Caco-2 (cell line): Measurements from ENCODE around the gene RRP12. TPM values are rescaled to one million over a fixed set of nuclear protein-coding genes. Genes with fewer than 3 reads are reported as not detected.

Source experiments
- BruUV-seq: library from RNA; stranded (reverse); fragments of 400-500 nt; replicated peaks from 2 replicates; lab custom pipeline; 2021; lab: Mats Ljungman, UMichigan
- CTCF ChIA-PET: fragments of 300-600 bp; sonication (Branson Sonifier 250); formaldehyde crosslinking; loops from one replicate; lab custom pipeline; 2022; ENCODE audit warnings: antibody characterized with exemption; lab: Charles Lee
- POLR2A ChIA-PET: fragments of 300-600 bp; sonication (Branson Sonifier 250); formaldehyde crosslinking; loops from one replicate; lab custom pipeline; 2022; ENCODE audit warnings: antibody characterized with exemption; lab: Charles Lee
- DNase-seq, 2 experiments: peaks; one replicate each; pipeline versions ENCODE4 v3.0.0 to v3.0.0-alpha.2; 2020 to 2022
- H3K27me3 ChIP-seq: replicated peaks from 2 replicates; pipeline ENCODE4 v1.6.0; 2011; ENCODE audit warnings: low read length; ENCODE audit not compliant: control insufficient read depth, insufficient read depth
- H3K36me3 ChIP-seq: 2 replicates; pipeline ENCODE4 v1.5.1; 2011; ENCODE audit warnings: low read length; ENCODE audit not compliant: control insufficient read depth, insufficient read depth
- H3K4me1 ChIP-seq: fragments of 250-450 bp; sonication (Bioruptor Pico); 2 replicates; pipeline ENCODE4 v1.5.1; 2020; ENCODE audit warnings: mild to moderate bottlenecking
- H3K4me3 ChIP-seq: 2 replicates; pipeline ENCODE4 v1.5.1; 2011; ENCODE audit warnings: low read depth, mild to moderate bottlenecking, control low read depth, low read length
- H3K9me3 ChIP-seq: fragments of 250-450 bp; sonication (Bioruptor Pico); 2 replicates; pipeline ENCODE4 v1.5.1; 2020; ENCODE audit warnings: mild to moderate bottlenecking, moderate library complexity
- H3K27ac Mint-ChIP-seq: one replicate; pipeline ENCODE4 v1.8.0; 2022; ENCODE audit warnings: mixed read lengths; ENCODE audit not compliant: unreplicated experiment
- H3K27me3 Mint-ChIP-seq: one replicate; pipeline ENCODE4 v1.8.0; 2022; ENCODE audit warnings: mixed read lengths; ENCODE audit not compliant: insufficient read depth, unreplicated experiment
- H3K36me3 Mint-ChIP-seq: one replicate; pipeline ENCODE4 v1.8.0; 2022; ENCODE audit warnings: mild to moderate bottlenecking, mixed read lengths; ENCODE audit not compliant: insufficient read depth, unreplicated experiment
- H3K4me1 Mint-ChIP-seq: one replicate; pipeline ENCODE4 v1.8.0; 2022; ENCODE audit warnings: low read depth, mixed read lengths; ENCODE audit not compliant: unreplicated experiment
- H3K4me3 Mint-ChIP-seq: one replicate; pipeline ENCODE4 v1.8.0; 2022; ENCODE audit warnings: mild to moderate bottlenecking, moderate library complexity, mixed read lengths; ENCODE audit not compliant: unreplicated experiment
- H3K9me3 Mint-ChIP-seq: one replicate; pipeline ENCODE4 v1.8.0; 2022; ENCODE audit warnings: mixed read lengths; ENCODE audit not compliant: unreplicated experiment
- intact Hi-C: fragments of 100-400 bp; cut with micrococcal nuclease; formaldehyde crosslinking; loops from one replicate; pipeline ENCODE4 v1.10.0; 2022; ENCODE audit not compliant: unreplicated experiment
- total RNA-seq: library from RNA; stranded (reverse); gene quantifications from 2 replicates; pipeline ENCODE4 v1.2.3, GENCODE V29; 2022
- TF ChIP-seq, protein P1 (sequence below), 2 experiments: fragments of 200-600 bp in 1 of 2; IDR thresholded peaks; 1 replicate in 1 of 2; 2 replicates in 1 of 2; pipeline versions ENCODE4 v1.5.1 to v1.8.0; 2011 to 2022; ENCODE audit warnings: antibody characterized with exemption in 1 of 2, control low read depth in 1 of 2, inconsistent platforms in 1 of 2, low read depth in 1 of 2, low read length in 1 of 2, mild to moderate bottlenecking in 1 of 2, moderate library complexity in 1 of 2; ENCODE audit not compliant: insufficient read depth in 1 of 2, severe bottlenecking in 1 of 2, unreplicated experiment in 1 of 2

RRP12 gene
- total RNA-seq, 1 experiment from 2014 or later = 69.3 TPM

DNA sequence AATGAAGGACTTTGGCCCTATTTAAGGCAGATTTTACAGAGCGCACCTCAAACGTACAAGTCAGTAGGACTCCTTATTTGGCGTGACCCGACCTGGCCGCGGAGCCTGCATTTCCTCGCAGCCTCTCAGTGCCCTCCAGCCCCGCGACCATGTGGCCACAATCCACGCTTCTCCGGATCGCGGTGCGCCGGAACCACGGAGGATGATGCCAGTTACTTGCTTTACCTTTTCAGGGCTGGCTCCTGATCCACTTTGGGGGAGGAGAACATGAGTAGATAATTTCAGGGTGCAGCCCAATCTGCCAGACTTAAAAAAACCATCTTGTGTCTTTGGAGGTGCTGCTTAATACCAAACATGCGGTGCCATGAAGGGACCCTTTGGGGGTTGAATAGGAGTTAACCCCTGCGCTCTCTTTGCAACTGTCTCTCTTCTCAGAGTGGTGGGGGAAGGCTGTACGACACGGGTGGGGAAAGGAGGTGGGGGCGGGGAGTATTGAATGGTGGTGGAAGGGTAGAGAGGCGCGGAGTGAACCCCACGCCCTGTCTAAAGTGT is 80.6 kb downstream of the RRP12 start:
- TF ChIP-seq, protein P1, sequence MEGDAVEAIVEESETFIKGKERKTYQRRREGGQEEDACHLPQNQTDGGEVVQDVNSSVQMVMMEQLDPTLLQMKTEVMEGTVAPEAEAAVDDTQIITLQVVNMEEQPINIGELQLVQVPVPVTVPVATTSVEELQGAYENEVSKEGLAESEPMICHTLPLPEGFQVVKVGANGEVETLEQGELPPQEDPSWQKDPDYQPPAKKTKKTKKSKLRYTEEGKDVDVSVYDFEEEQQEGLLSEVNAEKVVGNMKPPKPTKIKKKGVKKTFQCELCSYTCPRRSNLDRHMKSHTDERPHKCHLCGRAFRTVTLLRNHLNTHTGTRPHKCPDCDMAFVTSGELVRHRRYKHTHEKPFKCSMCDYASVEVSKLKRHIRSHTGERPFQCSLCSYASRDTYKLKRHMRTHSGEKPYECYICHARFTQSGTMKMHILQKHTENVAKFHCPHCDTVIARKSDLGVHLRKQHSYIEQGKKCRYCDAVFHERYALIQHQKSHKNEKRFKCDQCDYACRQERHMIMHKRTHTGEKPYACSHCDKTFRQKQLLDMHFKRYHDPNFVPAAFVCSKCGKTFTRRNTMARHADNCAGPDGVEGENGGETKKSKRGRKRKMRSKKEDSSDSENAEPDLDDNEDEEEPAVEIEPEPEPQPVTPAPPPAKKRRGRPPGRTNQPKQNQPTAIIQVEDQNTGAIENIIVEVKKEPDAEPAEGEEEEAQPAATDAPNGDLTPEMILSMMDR (IDR thresholded peaks at IDR 0.05; ENCODE audit: insufficient read depth in 1 of 2, low read depth in 1 of 2, low read length in 1 of 2, severe bottlenecking in 1 of 2, unreplicated experiment in 1 of 2) = no peak
- DNase-seq = no peak
- ChIA-PET POLR2A (interaction anchor here (0.6 kb wide), 1 partner anchor 651 kb away, joined by 3 read pairs; no protein-coding TSS in a partner anchor), CTCF (no interaction called here)
- no peak overlapping the region for H3K27ac Mint-ChIP-seq
- TSS peak; percentile 49 for BruUV-seq
- no peaks in the 10 kb centered on the region for H3K9me3 ChIP-seq
- no peaks in the 10 kb centered on the region for H3K9me3 Mint-ChIP-seq
- intact Hi-C loops = no loop called here
- peaks cover 11% of the 10 kb centered on the region for H3K36me3 Mint-ChIP-seq
- no peaks in the 10 kb centered on the region for H3K27me3 ChIP-seq
- H3K4me1 Mint-ChIP-seq = peaks cover 7% of the 10 kb centered on the region
- no peaks in the 10 kb centered on the region for H3K36me3 ChIP-seq
- peak overlapping the region; percentile 86 for H3K4me3 Mint-ChIP-seq
- H3K4me1 ChIP-seq = peaks cover 4% of the 10 kb centered on the region
- peak overlapping the region; percentile 94 for H3K4me3 ChIP-seq
- peaks cover 3% of the 10 kb centered on the region for H3K27me3 Mint-ChIP-seq

DNA sequence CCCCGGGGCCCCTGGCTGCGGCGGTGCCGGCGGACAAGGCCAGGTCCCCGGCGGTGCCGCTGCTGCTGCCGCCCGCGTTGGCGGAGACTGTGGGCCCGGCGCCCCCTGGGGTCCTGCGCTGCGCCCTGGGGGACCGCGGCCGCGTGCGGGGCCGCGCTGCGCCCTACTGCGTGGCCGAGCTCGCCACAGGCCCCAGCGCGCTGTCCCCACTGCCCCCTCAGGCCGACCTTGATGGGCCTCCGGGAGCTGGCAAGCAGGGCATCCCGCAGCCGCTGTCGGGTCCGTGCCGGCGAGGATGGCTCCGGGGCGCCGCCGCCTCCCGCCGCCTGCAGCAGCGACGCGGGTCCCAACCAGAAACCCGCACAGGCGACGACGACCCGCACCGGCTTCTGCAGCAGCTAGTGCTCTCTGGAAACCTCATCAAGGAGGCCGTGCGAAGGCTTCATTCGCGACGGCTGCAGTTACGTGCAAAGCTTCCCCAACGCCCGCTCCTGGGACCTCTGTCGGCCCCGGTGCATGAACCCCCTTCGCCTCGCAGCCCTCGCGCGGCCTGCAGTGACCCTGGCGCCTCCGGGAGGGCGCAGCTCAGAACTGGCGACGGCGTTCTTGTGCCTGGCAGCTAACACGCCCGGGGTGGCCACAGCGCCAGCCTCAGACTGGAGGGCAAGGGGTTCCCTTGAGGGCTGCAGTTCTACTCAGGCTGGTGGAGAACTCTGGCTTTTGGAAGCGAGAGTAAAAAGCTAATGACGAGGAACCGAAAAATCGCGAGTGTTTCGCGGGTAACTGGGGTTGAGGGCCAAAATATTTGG is 81.3 kb downstream of the RRP12 start:
- H3K27me3 ChIP-seq = no peaks in the 10 kb centered on the region
- peak in 1 of 2 experiments; percentile 53 for DNase-seq
- BruUV-seq = no TSS peak
- peaks cover 4% of the 10 kb centered on the region for H3K4me1 ChIP-seq
- H3K9me3 ChIP-seq = no peaks in the 10 kb centered on the region
- intact Hi-C loops = loop anchor here (1.0 to 2.0 kb wide), 2 partner anchors 15 to 28 kb away; partner anchors contain the start of genes ARHGAP19 and FRAT2
- H3K36me3 Mint-ChIP-seq = peaks cover 11% of the 10 kb centered on the region
- ChIA-PET POLR2A (interaction anchor here (0.6 to 1.0 kb wide), 3 partner anchors 8 to 650 kb away, joined by 3 to 4 read pairs (median 3); partner anchors contain the start of gene ARHGAP19), CTCF (no interaction called here)
- H3K4me3 ChIP-seq = peak overlapping the region; percentile 94
- TF ChIP-seq, protein P1 (IDR thresholded peaks at IDR 0.05; ENCODE audit: insufficient read depth in 1 of 2, low read depth in 1 of 2, low read length in 1 of 2, severe bottlenecking in 1 of 2, unreplicated experiment in 1 of 2) = peak in 1 of 2 experiments; percentile 26
- peaks cover 7% of the 10 kb centered on the region for H3K4me1 Mint-ChIP-seq
- peaks cover 3% of the 10 kb centered on the region for H3K27me3 Mint-ChIP-seq
- no peak overlapping the region for H3K27ac Mint-ChIP-seq
- peak overlapping the region; percentile 86 for H3K4me3 Mint-ChIP-seq
- H3K9me3 Mint-ChIP-seq = no peaks in the 10 kb centered on the region
- no peaks in the 10 kb centered on the region for H3K36me3 ChIP-seq
